SK-N-SH (cell line): ENCODE results near the gene SLC22A14. TPM values are rescaled to one million over a fixed set of nuclear protein-coding genes. Genes with fewer than 3 reads are reported as not detected.

Source experiments
- CTCF ChIA-PET: fragments of 300-600, 350-600 bp; formaldehyde crosslinking; extraction: SDS; loops from one replicate; lab custom pipeline; 2021; lab: Yijun Ruan, JAX
- POLR2A ChIA-PET: fragments of 350-600 bp; sonication (Branson Sonifier 250); formaldehyde crosslinking; extraction: SDS; loops from one replicate; lab custom pipeline; 2020; ENCODE audit warnings: antibody characterized with exemption, inconsistent platforms; lab: Yijun Ruan, JAX
- DNase-seq: peaks from one replicate; pipeline ENCODE4 v3.0.0; 2012
- H2AFZ ChIP-seq: fragments of 200-600 bp; sonication (generic); 2 replicates; pipeline ENCODE4 v1.8.1; 2016; ENCODE audit warnings: antibody characterized with exemption, mild to moderate bottlenecking, low read depth
- H3F3A ChIP-seq: fragments of 200-600 bp; sonication (generic); replicated peaks from 2 replicates; pipeline ENCODE3; 2016; ENCODE audit warnings: antibody characterized with exemption, mild to moderate bottlenecking; ENCODE audit not compliant: insufficient read depth
- H3K27ac ChIP-seq, 2 experiments: fragments of 200-500 bp in 1 of 2; fragments of 200-600 bp in 1 of 2; sonication (Bioruptor generic) in 1 of 2; sonication (generic), shearing (Covaris generic) in 1 of 2; 2 replicates each; pipeline versions ENCODE4 v1.5.1 to v1.6.1; 2014 to 2016; ENCODE audit warnings: low read depth in 2 of 2, inconsistent platforms in 1 of 2, low read length in 1 of 2, mild to moderate bottlenecking in 1 of 2, mixed read lengths in 1 of 2
- H3K27me3 ChIP-seq: fragments of 200-600 bp; sonication (generic), shearing (Covaris generic); 2 replicates; pipeline ENCODE4 v1.6.1; 2016; ENCODE audit warnings: mixed run types; ENCODE audit not compliant: insufficient read depth
- H3K36me3 ChIP-seq, 2 experiments: fragments of 200-500 bp in 1 of 2; fragments of 200-600 bp in 1 of 2; sonication (Bioruptor generic) in 1 of 2; sonication (generic) in 1 of 2; replicated peaks in 1 of 2; 2 replicates each; pipeline versions ENCODE3 to v1.5.1; 2014 to 2016; ENCODE audit warnings: low read length in 1 of 2, mild to moderate bottlenecking in 1 of 2; ENCODE audit not compliant: insufficient read depth in 2 of 2, control insufficient read depth in 1 of 2
- H3K4me1 ChIP-seq, 2 experiments: fragments of 200-500 bp in 1 of 2; fragments of 200-600 bp in 1 of 2; sonication (Bioruptor generic) in 1 of 2; sonication (generic), shearing (Covaris generic) in 1 of 2; 2 replicates each; pipeline versions ENCODE4 v1.5.1 to v1.6.1; 2014 to 2016; ENCODE audit warnings: low read depth in 1 of 2, low read length in 1 of 2, mixed run types in 1 of 2; ENCODE audit not compliant: insufficient read depth in 2 of 2, control insufficient read depth in 1 of 2
- H3K4me2 ChIP-seq: fragments of 200-600 bp; sonication (generic), shearing (Covaris generic); 2 replicates; pipeline ENCODE4 v1.6.1; 2017; ENCODE audit warnings: mixed run types
- H3K4me3 ChIP-seq, 2 experiments: fragments of 200-500 bp in 1 of 2; fragments of 200-600 bp in 1 of 2; sonication (Bioruptor generic) in 1 of 2; sonication (generic), shearing (Covaris generic) in 1 of 2; 2 replicates each; pipeline versions ENCODE4 v1.5.1 to v1.8.1; 2014 to 2016; ENCODE audit warnings: low read depth in 2 of 2, inconsistent platforms in 1 of 2, low read length in 1 of 2, mild to moderate bottlenecking in 1 of 2, mixed read lengths in 1 of 2, moderate library complexity in 1 of 2
- H3K79me2 ChIP-seq: fragments of 200-600 bp; sonication (generic); 2 replicates; pipeline ENCODE4 v1.8.1; 2017; ENCODE audit warnings: mild to moderate bottlenecking; ENCODE audit not compliant: insufficient read depth
- H3K9ac ChIP-seq: fragments of 200-600 bp; sonication (generic); 2 replicates; pipeline ENCODE4 v1.6.1; 2017; ENCODE audit warnings: mixed run types
- H3K9me2 ChIP-seq: fragments of 200-600 bp; sonication (generic); 2 replicates; pipeline ENCODE4 v1.6.1; 2017; ENCODE audit warnings: mixed run types
- H3K9me3 ChIP-seq: fragments of 200-600 bp; sonication (generic); 2 replicates; pipeline ENCODE4 v1.6.1; 2017; ENCODE audit warnings: mixed run types, mild to moderate bottlenecking, moderate library complexity
- H4K20me1 ChIP-seq: fragments of 200-600 bp; sonication (generic); 2 replicates; pipeline ENCODE4 v1.6.1; 2017; ENCODE audit warnings: mild to moderate bottlenecking, mixed run types; ENCODE audit not compliant: insufficient read depth
- CTCF ChIP-seq: fragments of 200-600 bp; sonication (generic); IDR thresholded peaks from 2 replicates; pipeline ENCODE4 v1.6.1; 2017; ENCODE audit warnings: antibody characterized with exemption, mild to moderate bottlenecking, moderate library complexity
- ELF1 ChIP-seq: IDR thresholded peaks from 2 replicates; pipeline ENCODE4 v1.4.0; 2012
- EP300 ChIP-seq, 2 experiments: IDR thresholded peaks; 2 replicates each; pipeline versions ENCODE4 v1.4.0 to v1.6.1; 2012; ENCODE audit warnings: borderline replicate concordance in 1 of 2, low read depth in 1 of 2, low read length in 1 of 2
- EZH2phosphoT487 ChIP-seq: fragments of 200-600 bp; sonication (generic); IDR thresholded peaks from 2 replicates; pipeline ENCODE4 v1.6.1; 2017; ENCODE audit warnings: low read depth, mixed run types, mild to moderate bottlenecking, antibody characterized with exemption, moderate library complexity, borderline replicate concordance
- FOXJ3 ChIP-seq: sonication (generic); formaldehyde crosslinking; IDR thresholded peaks from 2 replicates; pipeline ENCODE4 v1.5.1; 2020; ENCODE audit warnings: mild to moderate bottlenecking, missing genetic modification reagents
- GATA2 ChIP-seq: sonication (generic); formaldehyde crosslinking; IDR thresholded peaks from 2 replicates; pipeline ENCODE4 v1.5.0; 2020; ENCODE audit warnings: mild to moderate bottlenecking, missing genetic modification reagents
- MAX ChIP-seq: IDR thresholded peaks from 2 replicates; pipeline ENCODE4 v1.4.0; 2012; ENCODE audit warnings: low read depth
- MEF2A ChIP-seq: IDR thresholded peaks from 2 replicates; pipeline ENCODE4 v1.4.0; 2012; ENCODE audit warnings: low read depth, borderline replicate concordance
- NFIC ChIP-seq: IDR thresholded peaks from 2 replicates; pipeline ENCODE4 v1.4.0; 2012; ENCODE audit warnings: borderline replicate concordance
- NRF1 ChIP-seq: IDR thresholded peaks from 2 replicates; pipeline ENCODE4 v1.6.1; 2012; ENCODE audit warnings: low read depth, mild to moderate bottlenecking, low read length
- POLR2AphosphoS5 ChIP-seq: IDR thresholded peaks from 2 replicates; pipeline ENCODE4 v1.6.1; 2012; ENCODE audit warnings: low read depth, low read length
- RFX5 ChIP-seq: IDR thresholded peaks from 2 replicates; pipeline ENCODE4 v1.6.1; 2012; ENCODE audit warnings: mild to moderate bottlenecking, improper control_type of control experiment, low read length
- SIN3A ChIP-seq: IDR thresholded peaks from 2 replicates; pipeline ENCODE4 v1.6.1; 2012; ENCODE audit warnings: low read depth, mild to moderate bottlenecking, low read length, moderate library complexity, borderline replicate concordance
- SMC3 ChIP-seq: IDR thresholded peaks from 2 replicates; pipeline ENCODE4 v1.6.1; 2012; ENCODE audit warnings: low read depth, low read length, improper control_type of control experiment
- TAF1 ChIP-seq: IDR thresholded peaks from 2 replicates; pipeline ENCODE4 v1.6.1; 2012; ENCODE audit warnings: low read depth, mild to moderate bottlenecking, low read length, moderate library complexity, borderline replicate concordance
- TCF12 ChIP-seq: IDR thresholded peaks from 2 replicates; pipeline ENCODE4 v1.4.0; 2012
- USF1 ChIP-seq: IDR thresholded peaks from 2 replicates; pipeline ENCODE4 v1.4.0; 2012; ENCODE audit warnings: low read depth, borderline replicate concordance
- YY1 ChIP-seq: IDR thresholded peaks from 2 replicates; pipeline ENCODE4 v1.4.0; 2012; ENCODE audit warnings: low read depth, mild to moderate bottlenecking
- WGBS: methylation state at CpG from one replicate; pipeline ENCODE4 v1.1.6; 2017; ENCODE audit warnings: low lambda C conversion rate; 5-methylcytosine and 5-hydroxymethylcytosine counted together
- polyA plus RNA-seq, 3 experiments: library from polyadenylated mRNA; depleted of rRNA; stranded (reverse); fragments of >200 nt; gene quantifications; 2 replicates each; pipeline ENCODE4 v1.2.3, GENCODE V29; 2012

The SLC22A14 gene, protein sequence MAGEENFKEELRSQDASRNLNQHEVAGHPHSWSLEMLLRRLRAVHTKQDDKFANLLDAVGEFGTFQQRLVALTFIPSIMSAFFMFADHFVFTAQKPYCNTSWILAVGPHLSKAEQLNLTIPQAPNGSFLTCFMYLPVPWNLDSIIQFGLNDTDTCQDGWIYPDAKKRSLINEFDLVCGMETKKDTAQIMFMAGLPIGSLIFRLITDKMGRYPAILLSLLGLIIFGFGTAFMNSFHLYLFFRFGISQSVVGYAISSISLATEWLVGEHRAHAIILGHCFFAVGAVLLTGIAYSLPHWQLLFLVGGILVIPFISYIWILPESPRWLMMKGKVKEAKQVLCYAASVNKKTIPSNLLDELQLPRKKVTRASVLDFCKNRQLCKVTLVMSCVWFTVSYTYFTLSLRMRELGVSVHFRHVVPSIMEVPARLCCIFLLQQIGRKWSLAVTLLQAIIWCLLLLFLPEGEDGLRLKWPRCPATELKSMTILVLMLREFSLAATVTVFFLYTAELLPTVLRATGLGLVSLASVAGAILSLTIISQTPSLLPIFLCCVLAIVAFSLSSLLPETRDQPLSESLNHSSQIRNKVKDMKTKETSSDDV
- 0.10 and 0.16 TPM in 2 replicates for polyA plus RNA-seq (2012; rRNA removed)
- 0.03 TPM in 1 of 2 replicates, not detected in the other for polyA plus RNA-seq (2012; cell fraction: cytosol; rRNA removed)
- polyA plus RNA-seq (2012; cell fraction: nucleus; rRNA removed), result 0.58 and 0.99 TPM in 2 replicates

- ChIA-PET POLR2A (no interaction called here), CTCF (interaction anchor here (0.6 kb wide), 1 partner anchor 84 kb away, joined by 3 read pairs; no protein-coding TSS in a partner anchor)
- DNase-seq, result no peak
- Histone ChIP-seq H3K9ac (no peak within 1 kb of the TSS), H3K36me3 (no peaks in the 10 kb centered on the region), H4K20me1 (no peaks in the 10 kb centered on the region), H3K4me2 (no peak within 1 kb of the TSS), H3K9me2 (no peaks in the 10 kb centered on the region), H3K79me2 (no peaks in the 10 kb centered on the region), H3K4me1 (no peaks in the 10 kb centered on the region; a peak in 1 of 4 replicates), H2AFZ (no peak within 1 kb of the TSS), H3K27ac (no peak within 1 kb of the TSS), H3F3A (no peaks in the 10 kb centered on the region), H3K9me3 (no peaks in the 10 kb centered on the region), H3K4me3 (no peak within 1 kb of the TSS), H3K27me3 (no peaks in the 10 kb centered on the region)
- TF ChIP-seq TCF12 (no peak), CTCF (peak; percentile 8; the same call in 1 of the 2 replicates)
- WGBS, result 90% methylated on average over 10 of the region's 14 CpGs
These were observed at the start of gene SLC22A14 for GRCh38 chr3:38281895-38282686. Gene SLC22A14, plus strand, starts transcription at chr3:38282294. Its CDS starts 23,733 bp downstream, at chr3:38306027.

GRCh38 chr3:38232701-38233100 is 49.4 kb upstream of the SLC22A14 start:
- Histone ChIP-seq H3K36me3 (peaks cover 62 to 81% of the 10 kb centered on the region in 2 experiments), H3K79me2 (peaks cover 10% of the 10 kb centered on the region; the same call in 1 of the 2 replicates), H2AFZ (no peak overlapping the region), H3K9me2 (no peaks in the 10 kb centered on the region), H4K20me1 (no peaks in the 10 kb centered on the region), H3K4me1 (peaks cover 0 to 7% of the 10 kb centered on the region in 2 experiments; a peak in 1 of 4 replicates), H3K4me2 (no peak overlapping the region), H3F3A (peaks cover 11% of the 10 kb centered on the region), H3K27ac (no peak overlapping the region), H3K9me3 (no peaks in the 10 kb centered on the region), H3K27me3 (no peaks in the 10 kb centered on the region), H3K4me3 (no peak overlapping the region), H3K9ac (no peak overlapping the region)
- POLR2A ChIA-PET, result interaction anchor here (0.7 kb wide), 1 partner anchor 96 kb away, joined by 4 read pairs; the partner anchor contains the start of gene ACAA1
- TF ChIP-seq GATA2, result no peak
- no peak for TF ChIP-seq RFX5
- no peak for TF ChIP-seq POLR2AphosphoS5
- no peak for TF ChIP-seq NFIC
- TF ChIP-seq CTCF, result no peak
- TF ChIP-seq EP300 (IDR thresholded peaks at IDR 0.05; ENCODE audit: borderline replicate concordance in 1 of 2, low read depth in 1 of 2, low read length in 1 of 2), result no peak
- no peak for TF ChIP-seq NRF1
- TF ChIP-seq MEF2A, result no peak
- TF ChIP-seq MAX, result no peak
- no peak for TF ChIP-seq ELF1
- no peak for TF ChIP-seq SIN3A
- no peak for TF ChIP-seq SMC3
- TF ChIP-seq YY1, result no peak
- no peak for TF ChIP-seq TAF1
- TF ChIP-seq FOXJ3, result no peak
- TF ChIP-seq EZH2phosphoT487, result no peak
- TF ChIP-seq USF1, result no peak
- CTCF ChIA-PET, result interaction anchor here (0.6 to 1.5 kb wide), 2 partner anchors 9 to 22 kb away, joined by 3 to 4 read pairs; no protein-coding TSS in a partner anchor
- WGBS, result 90% methylated on average over 2 of the region's 2 CpGs
- DNase-seq, result no peak
